Naive B cell (primary cell): ENCODE data around the gene SCNM1. TPM values are rescaled to one million over a fixed set of nuclear protein-coding genes. Genes with fewer than 3 reads are reported as not detected.

Source experiments
- ATAC-seq, 2 donors: fragments of 150-1000 bp; cut with Tn5 transposase; 2 replicates each; pipeline ENCODE4 v1.10.0; 2021; ENCODE audit warnings: low read depth in 2 of 2, mild to moderate bottlenecking in 2 of 2, moderate library complexity in 2 of 2
- DNase-seq: peaks from one replicate; pipeline ENCODE4 v3.0.0; 2022
- H3K27ac Mint-ChIP-seq, 6 donors: one replicate each; pipeline ENCODE4 v1.8.0; 2020 to 2022; ENCODE audit warnings: mild to moderate bottlenecking in 6 of 6, mixed read lengths in 6 of 6, moderate library complexity in 5 of 6, inconsistent platforms in 2 of 6
- H3K27me3 Mint-ChIP-seq, 3 donors: one replicate each; pipeline ENCODE4 v1.8.0; 2021 to 2022; ENCODE audit warnings: mixed read lengths in 3 of 3, mild to moderate bottlenecking in 1 of 3
- H3K36me3 Mint-ChIP-seq, 2 donors: one replicate each; pipeline ENCODE4 v1.8.0; 2020 to 2022; ENCODE audit warnings: mixed read lengths in 2 of 2, inconsistent platforms in 1 of 2, mild to moderate bottlenecking in 1 of 2
- H3K4me1 Mint-ChIP-seq, 3 donors: one replicate each; pipeline ENCODE4 v1.8.0; 2020 to 2022; ENCODE audit warnings: mixed read lengths in 3 of 3, inconsistent platforms in 1 of 3, mild to moderate bottlenecking in 1 of 3, moderate library complexity in 1 of 3
- H3K4me3 Mint-ChIP-seq, 8 donors: one replicate each; pipeline ENCODE4 v1.8.0; 2020 to 2022; ENCODE audit warnings: mild to moderate bottlenecking in 8 of 8, mixed read lengths in 8 of 8, moderate library complexity in 8 of 8, inconsistent platforms in 2 of 8
- H3K9me3 Mint-ChIP-seq, 7 donors: one replicate each; pipeline ENCODE4 v1.8.0; 2020 to 2022; ENCODE audit warnings: mixed read lengths in 7 of 7, mild to moderate bottlenecking in 5 of 7, inconsistent platforms in 2 of 7, moderate library complexity in 1 of 7
- polyA plus RNA-seq, 6 donors: library from polyadenylated mRNA; unstranded; fragments of 300-500 nt; fragmentation: Illumina TruSeq; gene quantifications; one replicate each; pipeline ENCODE4 v1.2.3, GENCODE V29; 2021; ENCODE audit warnings: low read depth in 6 of 6

The SCNM1 gene
- polyA plus RNA-seq, 6 donors from 2014 or later, result 62.2 to 96.1 (median 71.2) TPM

DNA sequence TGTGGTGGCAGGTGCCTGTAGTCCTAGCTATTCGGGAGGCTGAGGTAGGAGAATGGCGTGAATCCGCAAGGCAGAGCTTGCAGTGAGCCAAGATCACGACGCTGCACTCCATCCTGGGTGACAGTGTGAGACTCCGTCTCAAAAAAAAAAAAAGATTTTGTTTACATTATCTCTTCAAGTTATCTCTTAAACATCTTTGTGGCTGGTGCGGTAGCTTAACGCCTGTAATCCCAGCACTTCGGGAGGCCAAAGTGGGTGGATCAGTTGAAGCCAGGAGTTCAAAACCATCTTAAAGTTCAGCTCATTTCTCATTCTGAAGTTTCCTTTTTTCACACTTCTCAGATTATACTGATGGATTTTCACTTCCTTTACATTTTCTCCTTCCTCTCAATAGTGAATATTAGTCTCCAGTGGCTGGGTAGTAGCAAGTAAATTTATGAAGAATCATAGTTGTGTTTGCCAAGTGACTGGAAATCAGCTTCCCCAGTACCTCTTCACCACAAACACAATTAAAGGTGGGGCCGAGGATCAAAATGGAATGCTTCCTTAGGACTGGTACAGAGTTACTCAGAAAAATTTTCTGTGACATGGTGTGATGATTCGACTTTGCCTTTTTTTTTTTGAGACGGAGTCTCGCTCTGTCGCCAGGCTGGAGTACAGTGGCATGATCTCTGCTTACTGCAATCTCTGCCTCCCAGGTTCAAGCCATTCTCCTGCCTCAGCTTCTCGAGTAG is 46.2 kb downstream of the SCNM1 start:
- DNase-seq, result no peak
- peak overlapping the region in 1 of 8 donors; percentile 66 for H3K4me3 Mint-ChIP-seq
- peaks cover 13 to 21% (median 20%) of the 10 kb centered on the region in 3 donors for H3K4me1 Mint-ChIP-seq
- H3K27me3 Mint-ChIP-seq, result no peaks in the 10 kb centered on the region
- no peaks in the 10 kb centered on the region for H3K9me3 Mint-ChIP-seq
- peak overlapping the region in 4 of 6 donors; percentile 35 to 69 (median 56) for H3K27ac Mint-ChIP-seq
- no peak for ATAC-seq
- no peaks in the 10 kb centered on the region for H3K36me3 Mint-ChIP-seq

DNA sequence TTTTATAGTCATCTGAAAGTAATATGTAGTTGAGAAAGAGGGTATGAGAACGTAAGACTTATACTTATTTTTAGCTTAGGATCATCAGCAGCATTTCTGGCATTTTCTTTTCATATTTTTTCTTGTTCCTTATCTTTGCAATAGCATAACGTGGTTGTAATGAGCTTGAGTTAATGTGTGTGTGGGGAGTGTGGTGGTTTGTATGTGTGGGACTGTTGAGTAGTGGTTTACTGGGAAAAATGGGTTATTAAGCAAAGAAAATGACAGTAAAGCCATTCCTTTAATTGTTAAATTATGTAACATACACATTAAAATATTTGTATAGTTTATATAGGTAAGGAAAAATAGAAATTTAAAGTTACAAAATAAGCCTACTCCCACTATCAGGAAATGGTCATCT is 47.6 kb downstream of the SCNM1 start:
- DNase-seq, result no peak
- no peaks in the 10 kb centered on the region for H3K27me3 Mint-ChIP-seq
- no peaks in the 10 kb centered on the region for H3K36me3 Mint-ChIP-seq
- H3K27ac Mint-ChIP-seq, result peak overlapping the region in 4 of 6 donors; percentile 10 to 84 (median 46)
- H3K9me3 Mint-ChIP-seq, result no peaks in the 10 kb centered on the region
- ATAC-seq, result no peak
- H3K4me3 Mint-ChIP-seq, result peak overlapping the region in 1 of 8 donors; percentile 13
- peaks cover 13 to 20% (median 18%) of the 10 kb centered on the region in 3 donors for H3K4me1 Mint-ChIP-seq

Other genes with a start within 250 kb of the SCNM1 start
- 10 to 100 TPM; 16.5 to 30.5 (median 22.6) TPM for gene SETDB1, start 239.8 kb upstream of the SCNM1 start, polyA plus RNA-seq
- 100 to 1,000 TPM in 4 of 6 donors, 10 to 100 TPM in 2; 95.5 to 127 (median 115) TPM for gene CERS2, start 191.3 kb upstream of the SCNM1 start, polyA plus RNA-seq
- under 1 TPM in 2 of 6 donors, not detected in 4; 0.13 to 0.42 TPM for gene ANXA9, start 183.9 kb upstream of the SCNM1 start, polyA plus RNA-seq
- gene MINDY1, start 159.2 kb upstream of the SCNM1 start, polyA plus RNA-seq, result 1 to 10 TPM; 2.4 to 8.8 (median 3.5) TPM
- 10 to 100 TPM; 40.2 to 89.9 (median 48.7) TPM for gene PRUNE1, start 157.7 kb upstream of the SCNM1 start, polyA plus RNA-seq
- gene BNIPL, start 129.6 kb upstream of the SCNM1 start, polyA plus RNA-seq, result under 1 TPM in 1 of 6 donors, not detected in 5; 0.19 TPM
- 10 to 100 TPM in 1 of 6 donors, 1 to 10 TPM in 5; 1.3 to 10.7 (median 8.2) TPM for gene C1orf56, start 118.4 kb upstream of the SCNM1 start, polyA plus RNA-seq
- 100 to 1,000 TPM in 5 of 6 donors, 10 to 100 TPM in 1; 98.9 to 152 (median 119) TPM for gene CDC42SE1, start 106.5 kb upstream of the SCNM1 start, polyA plus RNA-seq
- gene MLLT11, start 105.7 kb upstream of the SCNM1 start, polyA plus RNA-seq, result 1 to 10 TPM in 5 of 6 donors, under 1 TPM in 1; 0.82 to 3.1 (median 2.5) TPM
- 1 to 10 TPM; 2.4 to 9.2 (median 4.8) TPM for gene GABPB2, start 95.4 kb upstream of the SCNM1 start, polyA plus RNA-seq
- gene SEMA6C, start 19.5 kb upstream of the SCNM1 start, polyA plus RNA-seq, result not detected
- gene TNFAIP8L2, start 9.5 kb upstream of the SCNM1 start, polyA plus RNA-seq, result 10 to 100 TPM in 2 of 6 donors, 1 to 10 TPM in 3, not detected in 1; 5.0 to 15.6 (median 8.3) TPM
- gene LYSMD1, start 242 bp upstream of the SCNM1 start, polyA plus RNA-seq, result 1 to 10 TPM in 1 of 6 donors, under 1 TPM in 4, not detected in 1; 0.25 to 1.1 (median 0.60) TPM
- gene TMOD4, start 9.8 kb downstream of the SCNM1 start, polyA plus RNA-seq, result 1 to 10 TPM in 1 of 6 donors, under 1 TPM in 2, not detected in 3; 0.32 to 1.2 (median 0.53) TPM
- 10 to 100 TPM; 58.1 to 81.1 (median 72.1) TPM for gene VPS72, start 24.1 kb downstream of the SCNM1 start, polyA plus RNA-seq
- 10 to 100 TPM; 17.0 to 22.9 (median 19.7) TPM for gene PIP5K1A, start 32.4 kb downstream of the SCNM1 start, polyA plus RNA-seq
- 100 to 1,000 TPM; 253 to 417 (median 291) TPM for gene PSMD4, start 88.6 kb downstream of the SCNM1 start, polyA plus RNA-seq
- gene ZNF687, start 116.2 kb downstream of the SCNM1 start, polyA plus RNA-seq, result 1 to 10 TPM in 4 of 6 donors, under 1 TPM in 2; 0.08 to 2.6 (median 1.6) TPM
- gene PI4KB, start 161.3 kb downstream of the SCNM1 start, polyA plus RNA-seq, result 10 to 100 TPM; 35.0 to 80.3 (median 61.5) TPM
- gene RFX5, start 181.1 kb downstream of the SCNM1 start, polyA plus RNA-seq, result 100 to 1,000 TPM; 113 to 139 (median 130) TPM
- under 1 TPM in 2 of 6 donors, not detected in 4; 0.20 to 0.53 TPM for gene SELENBP1, start 206.6 kb downstream of the SCNM1 start, polyA plus RNA-seq
- 10 to 100 TPM; 50.2 to 79.3 (median 57.7) TPM for gene PSMB4, start 233.4 kb downstream of the SCNM1 start, polyA plus RNA-seq